HFFc6 (cell line): ENCODE data around the gene SLC4A11. TPM values are rescaled to one million over a fixed set of nuclear protein-coding genes. Genes with fewer than 3 reads are reported as not detected.
"Not testable (repeated sequence)": the region's sequence is repeated elsewhere in the genome, so short reads cannot be mapped to it uniquely, and the experiment has no call there.

Source experiments
- DNase-seq: peaks from one replicate; pipeline ENCODE4 v3.0.0-alpha.2; 2018
- H3K27ac Mint-ChIP-seq: 2 replicates; pipeline ENCODE4 v1.8.0; 2020; ENCODE audit warnings: mild to moderate bottlenecking, mixed read lengths
- H3K27me3 Mint-ChIP-seq: 2 replicates; pipeline ENCODE4 v1.8.0; 2021; ENCODE audit warnings: mild to moderate bottlenecking, moderate library complexity, mixed read lengths; ENCODE audit not compliant: insufficient read depth
- H3K36me3 Mint-ChIP-seq: 2 replicates; pipeline ENCODE4 v1.8.0; 2021; ENCODE audit warnings: low read depth, mixed read lengths
- H3K4me1 Mint-ChIP-seq: 2 replicates; pipeline ENCODE4 v1.8.0; 2020; ENCODE audit warnings: low read depth, mixed read lengths
- H3K4me3 Mint-ChIP-seq: 2 replicates; pipeline ENCODE4 v1.8.0; 2020; ENCODE audit warnings: mild to moderate bottlenecking, moderate library complexity, mixed read lengths
- H3K9me3 Mint-ChIP-seq: 2 replicates; pipeline ENCODE4 v1.8.0; 2020; ENCODE audit warnings: mild to moderate bottlenecking, mixed read lengths
- CTCF ChIP-seq: fragments of 200-600 bp; sonication (generic); IDR thresholded peaks from 2 replicates; pipeline ENCODE4 v1.5.0; 2021; ENCODE audit warnings: antibody characterized with exemption, mild to moderate bottlenecking
- total RNA-seq, 6 experiments: library from RNA; stranded (reverse); fragmentation: NEBNext Ultra II Directional; extraction: Animal tissue kit (Norgen Biotek cat#: 25700); gene quantifications; 2 replicates in 1 of 6; 3 replicates in 5 of 6; pipeline ENCODE4 v1.2.3, GENCODE V29; 2021

SLC4A11 gene
- total RNA-seq, 6 experiments from 2014 or later = 2.4 to 3.6 (median 3.1) TPM

GRCh38 chr20:3222635-3223600 is 16.1 kb downstream of the SLC4A11 start:
- no peak overlapping the region for H3K27ac Mint-ChIP-seq
- H3K36me3 Mint-ChIP-seq = peaks cover 10% of the 10 kb centered on the region; the same call in 1 of the 2 replicates
- no peak for TF ChIP-seq CTCF
- H3K4me3 Mint-ChIP-seq = no peak overlapping the region
- DNase-seq = no peak
- peaks cover 2% of the 10 kb centered on the region; the same call in 1 of the 2 replicates for H3K27me3 Mint-ChIP-seq
- no peaks in the 10 kb centered on the region for H3K9me3 Mint-ChIP-seq
- peaks cover 11% of the 10 kb centered on the region; the same call in 1 of the 2 replicates for H3K4me1 Mint-ChIP-seq

GRCh38 chr20:3221398-3222226 is 17.4 kb downstream of the SLC4A11 start:
- Mint-ChIP-seq H3K4me1 (peaks cover 5% of the 10 kb centered on the region; the same call in 1 of the 2 replicates), H3K9me3 (no peaks in the 10 kb centered on the region), H3K4me3 (no peak overlapping the region), H3K27ac (no peak overlapping the region), H3K27me3 (no peaks in the 10 kb centered on the region; the same call in 1 of the 2 replicates), H3K36me3 (peaks cover 10% of the 10 kb centered on the region; the same call in 1 of the 2 replicates)
- no peak for DNase-seq
- TF ChIP-seq CTCF = no peak

- peaks cover 10% of the 10 kb centered on the region; the same call in 1 of the 2 replicates for H3K36me3 Mint-ChIP-seq
- DNase-seq = no peak
- peak; percentile 97 for TF ChIP-seq CTCF
- H3K4me3 Mint-ChIP-seq = no peak overlapping the region
- H3K27ac Mint-ChIP-seq = no peak overlapping the region
- H3K9me3 Mint-ChIP-seq = no peaks in the 10 kb centered on the region
- H3K27me3 Mint-ChIP-seq = no peaks in the 10 kb centered on the region; the same call in 1 of the 2 replicates
- H3K4me1 Mint-ChIP-seq = no peaks in the 10 kb centered on the region
Observed at GRCh38 chr20:3218307-3218988, 20.5 kb downstream of the SLC4A11 start.

GRCh38 chr20:3215359-3215917 is 23.6 kb downstream of the SLC4A11 start:
- H3K36me3 Mint-ChIP-seq, DNase-seq, H3K4me3 Mint-ChIP-seq, H3K9me3 Mint-ChIP-seq, H3K4me1 Mint-ChIP-seq, H3K27ac Mint-ChIP-seq, H3K27me3 Mint-ChIP-seq: not testable (repeated sequence)

- Mint-ChIP-seq H3K27me3 (no peaks in the 10 kb centered on the region; the same call in 1 of the 2 replicates), H3K9me3 (no peaks in the 10 kb centered on the region), H3K27ac (no peak overlapping the region), H3K4me3 (no peak overlapping the region), H3K4me1 (peaks cover 15% of the 10 kb centered on the region), H3K36me3 (no peaks in the 10 kb centered on the region; the same call in none of the 2 replicates)
- no peak for DNase-seq
- TF ChIP-seq CTCF = no peak
Observed at GRCh38 chr20:3213226-3213625, 25.8 kb downstream of the SLC4A11 start.
